A549 (cell line): Measurements from ENCODE around the gene TYK2. TPM values are rescaled to one million over a fixed set of nuclear protein-coding genes. Genes with fewer than 3 reads are reported as not detected.

Experiments used
- ATAC-seq, 2 experiments: fragments of 200-7000 bp in 1 of 2; fragments of >200 bp in 1 of 2; cut with Nextera tagmentation in 1 of 2; cut with Tn5 transposase in 1 of 2; 3 replicates each; pipeline versions ENCODE4 v1.8.0 to v1.9.1; 2018 to 2020; ENCODE audit warnings: mild to moderate bottlenecking in 1 of 2, moderate library complexity in 1 of 2
- CTCF ChIA-PET: fragments of 300-600 bp; sonication (Branson Sonifier 250); formaldehyde crosslinking; extraction: SDS; loops from one replicate; lab custom pipeline; 2021; ENCODE audit warnings: antibody characterized with exemption, inconsistent platforms; lab: Yijun Ruan, JAX
- POLR2A ChIA-PET: fragments of 350-600 bp; formaldehyde crosslinking; extraction: SDS; loops from one replicate; lab custom pipeline; 2021; ENCODE audit warnings: antibody characterized with exemption, inconsistent platforms; lab: Yijun Ruan, JAX
- DNase-seq, 2 experiments: peaks; one replicate each; pipeline versions ENCODE4 v3.0.0 to v3.0.0-alpha.2; 2011 to 2016; ENCODE audit warnings: low read depth in 1 of 2, low spot score in 1 of 2
- FAIRE-seq: peaks from 2 replicates; lab custom pipeline; 2011; peaks lifted over from hg19 to GRCh38; lab: Jason Lieb, UNC
- H3K27ac ChIP-seq, 2 experiments: fragments of >200 bp; sonication (Bioruptor Twin); formaldehyde crosslinking; 3 replicates each; pipeline ENCODE4 v1.5.1; 2016 to 2017
- H3K4me1 ChIP-seq: fragments of >200 bp; sonication (Bioruptor Twin); formaldehyde crosslinking; 3 replicates; pipeline ENCODE4 v1.6.1; 2016
- H3K4me2 ChIP-seq: fragments of >200 bp; sonication (Bioruptor Twin); formaldehyde crosslinking; 3 replicates; pipeline ENCODE4 v1.6.1; 2016
- H3K4me3 ChIP-seq: fragments of >200 bp; sonication (Bioruptor Twin); formaldehyde crosslinking; 3 replicates; pipeline ENCODE4 v1.5.1; 2016
- H3K9me3 ChIP-seq: fragments of >200 bp; sonication (Bioruptor Twin); formaldehyde crosslinking; 3 replicates; pipeline ENCODE4 v1.6.1; 2016
- CEBPB ChIP-seq, 2 experiments: fragments of >200 bp in 1 of 2; sonication (Bioruptor Twin) in 1 of 2; formaldehyde crosslinking in 1 of 2; IDR thresholded peaks; 2 replicates each; pipeline ENCODE4 v1.6.1; 2012 to 2016
- CTCF ChIP-seq: fragments of >200 bp; sonication (Bioruptor Twin); formaldehyde crosslinking; IDR thresholded peaks from 3 replicates; pipeline ENCODE4 v1.5.1; 2016
- ESRRA ChIP-seq: fragments of 150-350 bp; IDR thresholded peaks from 2 replicates; pipeline ENCODE4 v1.6.1; 2014; ENCODE audit warnings: mild to moderate bottlenecking, low read length, borderline replicate concordance
- FOSL2 ChIP-seq, 2 experiments: fragments of 450-650 bp in 1 of 2; fragments of >200 bp in 1 of 2; sonication (Bioruptor Twin) in 1 of 2; formaldehyde crosslinking; IDR thresholded peaks; 2 replicates each; pipeline versions ENCODE4 v1.5.0 to v1.6.1; 2016 to 2020; ENCODE audit warnings: mild to moderate bottlenecking in 1 of 2, moderate library complexity in 1 of 2
- HOXB5 ChIP-seq: fragments of 250-450 bp; sonication (Bioruptor Pico); IDR thresholded peaks from 2 replicates; pipeline ENCODE4 v1.5.0; 2020; ENCODE audit warnings: mild to moderate bottlenecking, moderate library complexity
- JUN ChIP-seq, 2 experiments: fragments of >200 bp; sonication (Bioruptor Twin); formaldehyde crosslinking; IDR thresholded peaks; 2 replicates in 1 of 2; 3 replicates in 1 of 2; pipeline ENCODE4 v1.6.1; 2016 to 2017
- KDM1A ChIP-seq: fragments of 200-600 bp; sonication (generic); IDR thresholded peaks from 2 replicates; pipeline ENCODE4 v1.6.1; 2016; ENCODE audit warnings: low read depth, mild to moderate bottlenecking
- KDM5A ChIP-seq: fragments of 200-600 bp; sonication (generic); IDR thresholded peaks from 2 replicates; pipeline ENCODE4 v1.6.1; 2016; ENCODE audit warnings: antibody characterized with exemption, mild to moderate bottlenecking
- MAX ChIP-seq: IDR thresholded peaks from 2 replicates; pipeline ENCODE4 v1.6.1; 2012
- MAZ ChIP-seq: fragments of 150-350 bp; IDR thresholded peaks from 2 replicates; pipeline ENCODE4 v1.6.1; 2014; ENCODE audit warnings: antibody characterized with exemption, low read depth, low read length, borderline replicate concordance
- PBX3 ChIP-seq: IDR thresholded peaks from 2 replicates; pipeline ENCODE4 v1.6.1; 2012
- POLR2A ChIP-seq: IDR thresholded peaks from 2 replicates; pipeline ENCODE4 v1.6.1; 2012; ENCODE audit warnings: mild to moderate bottlenecking, low read length
- POLR2AphosphoS2 ChIP-seq: conservative IDR thresholded peaks from 2 replicates; pipeline ENCODE4 v1.6.1; 2012; ENCODE audit warnings: low read length, improper control_type of control experiment, inconsistent platforms
- RNF2 ChIP-seq: fragments of 200-600 bp; sonication (generic); IDR thresholded peaks from 2 replicates; pipeline ENCODE4 v1.6.1; 2016; ENCODE audit warnings: low read depth, mild to moderate bottlenecking, antibody characterized with exemption, moderate library complexity, borderline replicate concordance
- TFCP2L1 ChIP-seq: fragments of 250-450 bp; sonication (Bioruptor Pico); IDR thresholded peaks from 2 replicates; pipeline ENCODE4 v1.5.0; 2021; ENCODE audit warnings: mild to moderate bottlenecking
- TP53 ChIP-seq: fragments of 250-450 bp; sonication (Bioruptor Pico); IDR thresholded peaks from 2 replicates; pipeline ENCODE4 v1.5.0; 2021; ENCODE audit warnings: mild to moderate bottlenecking, moderate library complexity
- USF2 ChIP-seq: fragments of 450-650 bp; IDR thresholded peaks from 2 replicates; pipeline ENCODE4 v1.6.1; 2014; ENCODE audit warnings: antibody characterized with exemption
- ZSCAN20 ChIP-seq: fragments of 250-450 bp; sonication (Bioruptor Pico); IDR thresholded peaks from 2 replicates; pipeline ENCODE4 v1.8.0; 2022; ENCODE audit warnings: mild to moderate bottlenecking, moderate library complexity
- WGBS: methylation state at CpG from one replicate; pipeline ENCODE4 v1.1.6; 2017; ENCODE audit errors: missing lambda C conversion rate; 5-methylcytosine and 5-hydroxymethylcytosine counted together
- polyA plus RNA-seq, 4 experiments: library from polyadenylated mRNA; depleted of rRNA in 3 of 4; stranded (reverse); fragments of >200 nt; fragmentation: RNase III in 1 of 4; extraction: RNeasy Plus Mini Kit Qiagen cat#74134 plus additional on column Dnase treatment in 1 of 4; gene quantifications; 2 replicates in 3 of 4; 3 replicates in 1 of 4; pipeline ENCODE4 v1.2.3, GENCODE V29; 2011 to 2017

Gene TYK2
- polyA plus RNA-seq, 2 of the 4 experiments (the other 2 are of a cell fraction), result 17.0 to 57.1 TPM

GRCh38 chr19:10335352-10335985, 44.9 kb downstream of the TYK2 start:
- ChIA-PET POLR2A (interaction anchor here (2.5 kb wide), 1 partner anchor 45 kb away, joined by 12 read pairs; the partner anchor contains the start of gene TYK2), CTCF (interaction anchor here (1.2 kb wide), 1 partner anchor 53 kb away, joined by 3 read pairs; no protein-coding TSS in a partner anchor)

GRCh38 chr19:10334588-10335351, 45.6 kb downstream of the TYK2 start:
- Histone ChIP-seq H3K9me3 (no peaks in the 10 kb centered on the region), H3K4me2 (peak overlapping the region; percentile 92), H3K4me1 (peaks cover 11% of the 10 kb centered on the region; the same call in 1 of the 3 replicates), H3K27ac (peak overlapping the region; percentile 81 to 97), H3K4me3 (peak overlapping the region; percentile 76)
- ChIA-PET CTCF (interaction anchor here (1.2 to 2.0 kb wide), 3 partner anchors 54 to 76 kb away, joined by 3 to 9 read pairs (median 4); partner anchors contain the start of gene ICAM1), POLR2A (interaction anchor here (2.5 kb wide), 1 partner anchor 45 kb away, joined by 12 read pairs; the partner anchor contains the start of gene TYK2)
- TF ChIP-seq POLR2A, result peak; percentile 30
- no peak for TF ChIP-seq FOSL2 (IDR thresholded peaks at IDR 0.05)
- TF ChIP-seq FOSL2 (CRISPR knock-in tag; IDR thresholded peaks at IDR 0.05), result no peak
- peak; percentile 68 for TF ChIP-seq MAX
- no peak for TF ChIP-seq HOXB5 (CRISPR knock-in tag)
- peak in 1 of 2 experiments; percentile 15; a peak in 1 of 5 replicates for TF ChIP-seq JUN (IDR thresholded peaks at IDR 0.05)
- no peak for TF ChIP-seq ESRRA
- no peak for TF ChIP-seq POLR2AphosphoS2
- no peak for TF ChIP-seq PBX3
- TF ChIP-seq KDM5A, result no peak
- no peak for TF ChIP-seq RNF2
- no peak for TF ChIP-seq ZSCAN20
- TF ChIP-seq TP53, result no peak
- TF ChIP-seq CTCF, result no peak
- ATAC-seq (peak; percentile 74 to 88), FAIRE-seq (no peak), DNase-seq (peak; percentile 66 to 93)
- 1% methylated on average over 28 of the region's 59 CpGs for WGBS

More at GRCh38 chr19:10335352-10335985, 44.9 kb downstream of the TYK2 start:
- Histone ChIP-seq H3K4me3 (peak overlapping the region; percentile 76; the same call in 1 of the 3 replicates), H3K4me2 (peak overlapping the region; percentile 92), H3K9me3 (no peaks in the 10 kb centered on the region), H3K27ac (peak overlapping the region in 1 of 2 experiments; percentile 77; a peak in 4 of 6 replicates), H3K4me1 (peaks cover 11% of the 10 kb centered on the region; the same call in 1 of the 3 replicates)
- FAIRE-seq (no peak), ATAC-seq (no peak), DNase-seq (no peak)
- WGBS, result 65% methylated on average over 9 of the region's 26 CpGs
- TF ChIP-seq MAZ, result no peak
- TF ChIP-seq TFCP2L1 (CRISPR knock-in tag), result no peak
- no peak for TF ChIP-seq ZSCAN20
- no peak for TF ChIP-seq POLR2A
- no peak for TF ChIP-seq USF2
- TF ChIP-seq CEBPB (IDR thresholded peaks at IDR 0.05), result no peak
- no peak for TF ChIP-seq KDM5A
- TF ChIP-seq KDM1A, result no peak
